Astrocyte (in vitro differentiated cells and primary cell): ENCODE results near the gene TBC1D2. TPM values are rescaled to one million over a fixed set of nuclear protein-coding genes. Genes with fewer than 3 reads are reported as not detected.

Experiments used
- DNase-seq: peaks from one replicate; pipeline ENCODE4 v3.0.0-alpha.2; 2010; ENCODE audit warnings: low read depth
- FAIRE-seq: peaks from 2 replicates; lab custom pipeline; 2011; peaks lifted over from hg19 to GRCh38; lab: Jason Lieb, UNC
- H2AFZ ChIP-seq: 2 replicates; pipeline ENCODE4 v1.6.0; 2012; ENCODE audit warnings: low read depth, low read length, inconsistent platforms
- H3K27ac ChIP-seq: 2 replicates; pipeline ENCODE4 v1.5.1; 2011; ENCODE audit warnings: low read depth, low read length, inconsistent platforms
- H3K27me3 ChIP-seq: 2 replicates; pipeline ENCODE4 v1.6.0; 2011; ENCODE audit warnings: low read length, inconsistent platforms; ENCODE audit not compliant: insufficient read depth
- H3K36me3 ChIP-seq: 2 replicates; pipeline ENCODE4 v1.5.1; 2011; ENCODE audit warnings: low read length, inconsistent platforms; ENCODE audit not compliant: insufficient read depth
- H3K4me1 ChIP-seq: 2 replicates; pipeline ENCODE4 v1.5.1; 2011; ENCODE audit warnings: low read length, inconsistent platforms; ENCODE audit not compliant: insufficient read depth
- H3K4me2 ChIP-seq: 2 replicates; pipeline ENCODE4 v1.6.0; 2012; ENCODE audit warnings: low read length, inconsistent platforms
- H3K4me3 ChIP-seq: 2 replicates; pipeline ENCODE4 v1.5.1; 2011; ENCODE audit warnings: low read depth, mild to moderate bottlenecking, low read length, inconsistent platforms; ENCODE audit not compliant: insufficient read depth
- H3K79me2 ChIP-seq: 2 replicates; pipeline ENCODE4 v1.6.0; 2012; ENCODE audit warnings: mild to moderate bottlenecking, low read length, inconsistent platforms; ENCODE audit not compliant: insufficient read depth
- H3K9ac ChIP-seq: 2 replicates; pipeline ENCODE4 v1.6.0; 2012; ENCODE audit warnings: mild to moderate bottlenecking, low read length, inconsistent platforms
- H3K9me3 ChIP-seq: 2 replicates; pipeline ENCODE4 v1.5.1; 2012; ENCODE audit warnings: low read depth, mild to moderate bottlenecking, low read length, inconsistent platforms; ENCODE audit not compliant: insufficient read depth
- H4K20me1 ChIP-seq: 2 replicates; pipeline ENCODE4 v1.6.0; 2012; ENCODE audit warnings: low read length, inconsistent platforms; ENCODE audit not compliant: insufficient read depth
- H3K27ac Mint-ChIP-seq: one replicate; pipeline ENCODE4 v1.8.0; 2021; ENCODE audit warnings: mild to moderate bottlenecking, mixed read lengths; ENCODE audit not compliant: unreplicated experiment
- H3K27me3 Mint-ChIP-seq: one replicate; pipeline ENCODE4 v1.8.0; 2021; ENCODE audit warnings: low read depth, mixed read lengths; ENCODE audit not compliant: unreplicated experiment
- H3K36me3 Mint-ChIP-seq: one replicate; pipeline ENCODE4 v1.8.0; 2021; ENCODE audit warnings: low read depth, mixed read lengths; ENCODE audit not compliant: unreplicated experiment
- H3K4me1 Mint-ChIP-seq: one replicate; pipeline ENCODE4 v1.8.0; 2021; ENCODE audit warnings: low read depth, mixed read lengths; ENCODE audit not compliant: unreplicated experiment
- H3K4me3 Mint-ChIP-seq: one replicate; pipeline ENCODE4 v1.8.0; 2021; ENCODE audit warnings: mild to moderate bottlenecking, moderate library complexity, mixed read lengths; ENCODE audit not compliant: unreplicated experiment
- H3K9me3 Mint-ChIP-seq: one replicate; pipeline ENCODE4 v1.8.0; 2021; ENCODE audit warnings: mild to moderate bottlenecking, mixed read lengths; ENCODE audit not compliant: unreplicated experiment
- CTCF ChIP-seq: IDR thresholded peaks from 2 replicates; pipeline ENCODE4 v1.5.1; 2011; ENCODE audit warnings: low read depth, mild to moderate bottlenecking, inconsistent platforms, low read length, moderate library complexity; ENCODE audit not compliant: insufficient read depth
- EZH2 ChIP-seq: IDR thresholded peaks from 2 replicates; pipeline ENCODE4 v1.6.1; 2012; ENCODE audit warnings: mild to moderate bottlenecking, low read length, inconsistent platforms; ENCODE audit not compliant: insufficient read depth
- total RNA-seq: library from RNA; stranded (reverse); gene quantifications from 2 replicates; pipeline ENCODE4 v1.2.1, GENCODE V29; 2021

TBC1D2 gene
- total RNA-seq, 1 donor from 2014 or later: 9.6 TPM

GRCh38 chr9:98254228-98255060, 1.0 kb downstream of the TBC1D2 start:
- Histone ChIP-seq H4K20me1 (no peaks in the 10 kb centered on the region), H3K36me3 (no peaks in the 10 kb centered on the region), H3K4me2 (peak overlapping the region; percentile 94), H2AFZ (peak overlapping the region; percentile 100), H3K9ac (peak overlapping the region; percentile 92), H3K27me3 (no peaks in the 10 kb centered on the region), H3K4me1 (peaks cover 55% of the 10 kb centered on the region), H3K9me3 (no peaks in the 10 kb centered on the region), H3K79me2 (peaks cover 50% of the 10 kb centered on the region), H3K27ac (peak overlapping the region; percentile 97), H3K4me3 (peak overlapping the region; percentile 90)
- no peaks in the 10 kb centered on the region for H3K27me3 Mint-ChIP-seq
- no peak for FAIRE-seq
- H3K9me3 Mint-ChIP-seq: no peaks in the 10 kb centered on the region
- H3K27ac Mint-ChIP-seq: peak overlapping the region; percentile 2
- peaks cover 21% of the 10 kb centered on the region for H3K4me1 Mint-ChIP-seq
- H3K4me3 Mint-ChIP-seq: peak overlapping the region; percentile 93
- TF ChIP-seq EZH2: no peak
- peaks cover 11% of the 10 kb centered on the region for H3K36me3 Mint-ChIP-seq
- no peak for DNase-seq

- H3K4me1 ChIP-seq: peaks cover 64% of the 10 kb centered on the region
- no peaks in the 10 kb centered on the region for H3K9me3 ChIP-seq
- H2AFZ ChIP-seq: no peak overlapping the region
- H3K4me2 ChIP-seq: peak overlapping the region; percentile 94
- no peaks in the 10 kb centered on the region for H3K27me3 Mint-ChIP-seq
- H3K4me1 Mint-ChIP-seq: peaks cover 28% of the 10 kb centered on the region
- no peak overlapping the region for H3K9ac ChIP-seq
- H3K27ac Mint-ChIP-seq: no peak overlapping the region
- FAIRE-seq (no peak), DNase-seq (no peak)
- no peaks in the 10 kb centered on the region for H3K9me3 Mint-ChIP-seq
- H3K4me3 ChIP-seq: peak overlapping the region; percentile 90
- H3K27me3 ChIP-seq: no peaks in the 10 kb centered on the region
- no peak overlapping the region for H3K27ac ChIP-seq
- H3K36me3 Mint-ChIP-seq: peaks cover 11% of the 10 kb centered on the region
- no peaks in the 10 kb centered on the region for H4K20me1 ChIP-seq
- H3K4me3 Mint-ChIP-seq: peak overlapping the region; percentile 17
- no peaks in the 10 kb centered on the region for H3K36me3 ChIP-seq
- H3K79me2 ChIP-seq: peaks cover 50% of the 10 kb centered on the region
- no peak for TF ChIP-seq CTCF
- no peak for TF ChIP-seq EZH2
Observed at GRCh38 chr9:98253565-98253964, 1.9 kb downstream of the TBC1D2 start.

- H3K4me2 ChIP-seq: peak overlapping the region; percentile 94
- peaks cover 60% of the 10 kb centered on the region for H3K79me2 ChIP-seq
- H3K27ac ChIP-seq: peak overlapping the region; percentile 53
- no peaks in the 10 kb centered on the region for H3K27me3 ChIP-seq
- peaks cover 29% of the 10 kb centered on the region for H3K4me1 Mint-ChIP-seq
- H3K4me3 Mint-ChIP-seq: no peak overlapping the region
- no peak overlapping the region for H3K27ac Mint-ChIP-seq
- no peak overlapping the region for H3K4me3 ChIP-seq
- H3K9me3 ChIP-seq: no peaks in the 10 kb centered on the region
- peaks cover 67% of the 10 kb centered on the region for H3K4me1 ChIP-seq
- no peak overlapping the region for H3K9ac ChIP-seq
- H3K9me3 Mint-ChIP-seq: no peaks in the 10 kb centered on the region
- no peaks in the 10 kb centered on the region for H4K20me1 ChIP-seq
- H3K27me3 Mint-ChIP-seq: no peaks in the 10 kb centered on the region
- FAIRE-seq (no peak), DNase-seq (peak; percentile 74)
- H3K36me3 Mint-ChIP-seq: peaks cover 11% of the 10 kb centered on the region
- H3K36me3 ChIP-seq: no peaks in the 10 kb centered on the region
- H2AFZ ChIP-seq: no peak overlapping the region
- TF ChIP-seq CTCF (no peak), EZH2 (no peak)
Observed at GRCh38 chr9:98251551-98251950, 3.9 kb downstream of the TBC1D2 start.
